Vagina (tissue), 2 donors: ENCODE measurements around the gene ATP8A2. TPM values are rescaled to one million over a fixed set of nuclear protein-coding genes. Genes with fewer than 3 reads are reported as not detected.

Experiments used
- DNase-seq, 2 donors: peaks; one replicate each; pipeline ENCODE4 v3.0.0-alpha.2; 2017; ENCODE audit errors: extremely low spot score in 2 of 2
- H3K27ac ChIP-seq: fragments of 200-600 bp; sonication (generic); one replicate; pipeline ENCODE4 v1.5.1; 2019
- H3K27me3 ChIP-seq: fragments of 200-600 bp; sonication (generic); one replicate; pipeline ENCODE4 v1.5.1; 2019
- H3K36me3 ChIP-seq, 2 donors: fragments of 200-600 bp; sonication (generic); one replicate each; pipeline ENCODE4 v1.5.1; 2017 to 2019
- H3K4me1 ChIP-seq: fragments of 200-600 bp; sonication (generic); one replicate; pipeline ENCODE4 v1.5.1; 2019
- H3K4me3 ChIP-seq, 2 donors: fragments of 200-600 bp; sonication (generic); 1 replicate in 1 of 2; 2 replicates in 1 of 2; pipeline ENCODE4 v1.5.1; 2016 to 2019
- H3K9me3 ChIP-seq: fragments of 200-600 bp; sonication (generic); one replicate; pipeline ENCODE4 v1.5.1; 2019
- CTCF ChIP-seq, 3 experiments: fragments of 450-650 bp in 2 of 3; fragments of 200-600 bp in 1 of 3; sonication (generic) in 1 of 3; IDR thresholded peaks; one replicate each; pipeline ENCODE4 v1.5.1; 2017 to 2019; ENCODE audit warnings: antibody characterized with exemption in 3 of 3, mild to moderate bottlenecking in 2 of 3, moderate library complexity in 2 of 3
- POLR2A ChIP-seq, 2 donors: fragments of 450-650 bp; IDR thresholded peaks; one replicate each; pipeline ENCODE4 v1.6.1; 2017; ENCODE audit warnings: antibody characterized with exemption in 2 of 2, mild to moderate bottlenecking in 2 of 2, moderate library complexity in 2 of 2
- POLR2AphosphoS5 ChIP-seq, 2 donors: sonication (generic); formaldehyde crosslinking; IDR thresholded peaks; one replicate each; pipeline ENCODE4 v1.9.0; 2017; ENCODE audit warnings: antibody characterized with exemption in 2 of 2, mild to moderate bottlenecking in 2 of 2, low read depth in 1 of 2; ENCODE audit not compliant: insufficient read depth in 1 of 2
- intact Hi-C: fragments of 100-400 bp; cut with DNase I; formaldehyde crosslinking; loops from one replicate; pipeline ENCODE4 v1.15.1; 2023
- total RNA-seq: library from RNA; depleted of rRNA; stranded (reverse); fragments of >200 nt; gene quantifications from one replicate; pipeline ENCODE4 v1.2.3, GENCODE V29; 2016

The ATP8A2 gene
- total RNA-seq, 1 donor from 2014 or later = 1.5 TPM

DNA sequence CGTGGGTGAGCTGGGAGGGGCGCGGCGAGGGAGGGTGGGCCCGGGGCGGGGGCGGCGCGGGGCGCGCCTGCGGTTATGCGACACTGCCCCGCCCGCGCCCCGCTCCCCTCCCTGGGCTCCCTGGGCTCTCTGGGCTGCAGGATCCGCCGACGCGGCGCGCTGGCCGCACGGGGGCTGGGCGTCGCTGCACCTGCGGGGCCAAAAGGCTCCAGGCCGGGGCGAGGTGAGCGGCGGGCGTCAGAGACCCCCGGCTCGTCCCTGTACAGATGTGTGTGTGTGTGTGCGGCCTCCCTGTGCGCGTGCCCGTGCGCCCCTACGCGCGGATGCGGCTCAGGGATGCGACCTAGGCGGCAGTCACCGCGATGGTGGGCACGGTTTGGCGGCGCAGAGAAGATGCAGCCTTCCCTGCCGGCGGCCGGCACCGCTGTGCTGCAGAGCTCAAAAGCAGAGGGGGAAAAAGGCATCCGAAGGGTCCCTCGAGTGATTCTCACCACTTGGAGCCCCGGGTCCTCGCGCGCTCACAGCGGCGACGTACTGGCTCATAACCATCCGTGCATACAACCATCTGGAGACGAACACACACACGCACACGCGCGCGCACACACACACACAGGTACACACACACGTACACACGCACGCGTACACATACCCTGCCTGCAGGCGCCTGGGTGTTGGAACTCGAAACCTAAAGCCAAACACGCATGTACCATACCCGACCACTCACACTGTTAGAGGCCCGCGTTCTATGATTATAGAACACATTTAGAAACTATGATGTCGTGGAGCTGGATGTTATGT is 709 bp downstream of the ATP8A2 start:
- intact Hi-C loops = no loop called here
- no peak for DNase-seq
- Histone ChIP-seq H3K27me3 (no peaks in the 10 kb centered on the region), H3K36me3 (no peaks in the 10 kb centered on the region), H3K4me3 (peak overlapping the region; percentile 20 to 30), H3K27ac (no peak overlapping the region), H3K9me3 (no peaks in the 10 kb centered on the region), H3K4me1 (peaks cover 6% of the 10 kb centered on the region)
- TF ChIP-seq CTCF (IDR thresholded peaks at IDR 0.05) (no peak), POLR2A (IDR thresholded peaks at IDR 0.05) (no peak), POLR2AphosphoS5 (IDR thresholded peaks at IDR 0.05; ENCODE audit: insufficient read depth in 1 of 2, low read depth in 1 of 2) (no peak)

- H3K9me3 ChIP-seq = no peaks in the 10 kb centered on the region
- no peaks in the 10 kb centered on the region for H3K27me3 ChIP-seq
- no peak for DNase-seq
- H3K36me3 ChIP-seq = no peaks in the 10 kb centered on the region
- no peak overlapping the region for H3K27ac ChIP-seq
- H3K4me3 ChIP-seq = no peak overlapping the region
- peaks cover 6% of the 10 kb centered on the region for H3K4me1 ChIP-seq
- TF ChIP-seq POLR2AphosphoS5 (IDR thresholded peaks at IDR 0.05; ENCODE audit: insufficient read depth in 1 of 2, low read depth in 1 of 2) (no peak), CTCF (IDR thresholded peaks at IDR 0.05) (peak in 2 of 3 experiments; percentile 18 to 46)
- intact Hi-C loops = no loop called here
Observed at GRCh38 chr13:25375727-25376358, 4.1 kb downstream of the ATP8A2 start.

GRCh38 chr13:25377244-25377962 is 5.6 kb downstream of the ATP8A2 start:
- no peak overlapping the region for H3K27ac ChIP-seq
- no peak for DNase-seq
- H3K9me3 ChIP-seq = no peaks in the 10 kb centered on the region
- H3K4me3 ChIP-seq = no peak overlapping the region
- no peaks in the 10 kb centered on the region for H3K36me3 ChIP-seq
- H3K4me1 ChIP-seq = peaks cover 2% of the 10 kb centered on the region
- TF ChIP-seq POLR2A (IDR thresholded peaks at IDR 0.05) (no peak), CTCF (IDR thresholded peaks at IDR 0.05) (no peak), POLR2AphosphoS5 (IDR thresholded peaks at IDR 0.05; ENCODE audit: insufficient read depth in 1 of 2, low read depth in 1 of 2) (no peak)
- intact Hi-C loops = no loop called here
- H3K27me3 ChIP-seq = no peaks in the 10 kb centered on the region

GRCh38 chr13:25378528-25378927 is 6.8 kb downstream of the ATP8A2 start:
- intact Hi-C loops = no loop called here
- H3K36me3 ChIP-seq = no peaks in the 10 kb centered on the region
- H3K9me3 ChIP-seq = no peaks in the 10 kb centered on the region
- no peaks in the 10 kb centered on the region for H3K27me3 ChIP-seq
- no peak for TF ChIP-seq POLR2AphosphoS5 (IDR thresholded peaks at IDR 0.05; ENCODE audit: insufficient read depth in 1 of 2, low read depth in 1 of 2)
- no peak for TF ChIP-seq POLR2A (IDR thresholded peaks at IDR 0.05)
- no peak for TF ChIP-seq CTCF (IDR thresholded peaks at IDR 0.05)
- H3K4me1 ChIP-seq = no peaks in the 10 kb centered on the region
- H3K4me3 ChIP-seq = no peak overlapping the region
- H3K27ac ChIP-seq = no peak overlapping the region
- DNase-seq = no peak
